Amygdala (tissue), 56 donors: ENCODE results near the gene MAPK8IP3.
A peak's percentile ranks its signal among the peaks of the same experiment; 100 is the strongest.
"Not testable (repeated sequence)": the region's sequence is repeated elsewhere in the genome, so short reads cannot be mapped to it uniquely, and the experiment has no call there.

Source experiments
- DNase-seq, 56 donors: peaks; one replicate each; lab custom pipeline; 2025; lab: John Stamatoyannopoulos, UW

Gene MAPK8IP3

DNA sequence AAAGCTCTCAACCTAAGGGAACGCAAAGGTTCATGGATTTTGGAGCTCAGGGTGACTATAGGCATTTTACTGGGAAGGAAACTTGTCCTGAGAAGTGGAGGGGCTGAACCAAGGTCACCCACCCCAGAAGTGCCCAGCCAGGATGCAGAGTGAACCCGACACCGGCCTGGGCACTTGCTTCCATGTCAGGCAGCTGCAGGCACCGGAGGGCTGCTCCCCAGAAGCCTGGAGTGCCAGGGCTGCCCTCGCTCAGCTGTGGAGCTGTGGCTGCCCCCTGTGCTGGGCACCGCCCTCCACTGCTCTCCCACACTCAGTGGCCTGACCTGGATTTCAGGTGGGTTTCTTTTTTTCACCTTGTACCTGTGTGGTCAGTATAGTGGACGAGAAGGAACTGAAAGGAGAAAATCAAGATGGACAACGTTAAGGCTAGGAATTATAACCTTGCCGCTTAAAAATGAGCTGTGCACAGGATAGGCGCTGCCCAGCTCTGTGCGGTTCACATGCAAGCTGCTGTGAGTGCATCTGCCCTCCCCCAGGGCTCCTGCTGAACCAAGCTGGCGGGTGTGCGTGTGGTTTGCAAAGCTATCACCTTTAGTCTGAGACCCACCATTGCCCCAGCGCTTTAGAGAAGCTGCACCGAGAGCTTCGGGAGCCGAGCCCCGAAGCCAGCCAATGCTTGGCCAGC lies 2.2 kb downstream of the MAPK8IP3 start:
- no peak for DNase-seq

DNA sequence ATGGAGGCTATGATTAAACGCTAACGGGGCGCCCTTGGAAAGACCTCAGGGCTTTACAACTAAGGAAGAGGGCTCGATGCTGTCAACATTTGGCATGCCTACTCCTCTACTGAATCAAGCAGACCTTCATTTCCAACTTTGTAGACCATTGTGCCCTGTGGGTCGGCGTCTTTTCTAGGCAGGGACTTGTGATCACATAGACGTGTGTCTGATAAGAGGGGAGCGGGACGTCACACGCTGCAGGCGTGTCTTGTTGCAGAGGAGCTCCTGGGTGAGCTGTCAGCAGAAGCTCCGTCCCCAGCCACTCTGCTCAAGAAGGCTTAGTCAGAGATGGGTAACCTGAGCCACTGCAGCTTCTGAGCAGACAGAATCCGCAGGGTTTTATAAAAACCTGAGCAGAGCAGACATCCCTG lies 2.8 kb downstream of the MAPK8IP3 start:
- peak in 5 of 56 donors; percentile 4 to 38 (median 22) for DNase-seq

DNA sequence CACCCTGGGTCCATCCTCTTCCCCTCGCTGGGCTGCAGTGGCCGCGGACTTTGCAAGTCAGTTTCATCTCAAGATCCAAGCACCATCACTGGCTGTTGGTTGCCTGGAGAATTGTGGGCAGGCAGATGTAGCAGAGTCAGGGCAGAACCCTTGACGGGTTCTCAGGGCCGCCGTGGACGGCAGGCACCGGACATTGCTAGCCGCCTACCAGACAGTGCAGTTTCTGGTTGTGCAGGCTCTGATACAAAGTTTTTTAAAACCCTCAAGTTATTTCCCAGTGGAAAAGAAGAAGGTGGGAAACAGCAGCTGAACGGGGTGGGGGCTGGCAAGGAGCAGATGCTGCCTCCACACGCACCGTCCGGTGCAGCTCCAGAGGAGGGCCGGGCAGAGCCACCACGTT lies 3.4 kb downstream of the MAPK8IP3 start:
- DNase-seq: peak in 1 of 56 donors; percentile 6

DNA sequence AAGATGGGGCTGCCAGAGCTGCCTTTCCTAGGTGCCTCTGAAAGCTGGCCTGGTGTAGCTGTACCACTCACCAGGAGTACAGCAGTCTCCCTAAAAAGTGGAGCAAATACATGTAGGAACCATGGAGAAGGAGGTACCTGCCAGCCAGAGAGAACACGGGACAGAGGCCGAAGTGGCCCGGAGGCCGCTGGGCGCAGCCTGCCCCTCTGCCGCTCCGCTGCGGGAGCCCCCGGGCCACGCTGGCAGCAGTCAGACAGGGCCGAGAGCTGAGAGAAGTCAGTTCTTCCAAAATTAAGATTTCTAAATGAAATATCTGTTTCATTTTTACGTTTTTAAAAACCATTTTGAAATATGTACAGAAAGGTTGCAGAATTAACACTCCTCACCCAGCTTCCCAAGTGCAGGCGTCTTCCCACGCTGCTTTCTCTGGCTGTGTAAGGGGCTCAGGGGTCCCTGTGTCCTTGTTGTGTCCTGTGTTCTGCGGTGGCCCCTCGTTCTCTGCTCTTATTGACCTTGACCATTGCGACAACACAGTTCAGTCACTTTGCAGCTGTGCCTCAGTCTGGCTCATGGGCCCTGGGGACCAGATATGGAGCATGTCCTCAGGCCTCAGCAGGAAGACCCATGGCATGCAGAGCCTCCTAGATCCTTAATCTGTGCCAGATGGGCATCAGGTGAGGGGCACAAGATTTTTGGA lies 5.0 kb downstream of the MAPK8IP3 start:
- no peak for DNase-seq

DNA sequence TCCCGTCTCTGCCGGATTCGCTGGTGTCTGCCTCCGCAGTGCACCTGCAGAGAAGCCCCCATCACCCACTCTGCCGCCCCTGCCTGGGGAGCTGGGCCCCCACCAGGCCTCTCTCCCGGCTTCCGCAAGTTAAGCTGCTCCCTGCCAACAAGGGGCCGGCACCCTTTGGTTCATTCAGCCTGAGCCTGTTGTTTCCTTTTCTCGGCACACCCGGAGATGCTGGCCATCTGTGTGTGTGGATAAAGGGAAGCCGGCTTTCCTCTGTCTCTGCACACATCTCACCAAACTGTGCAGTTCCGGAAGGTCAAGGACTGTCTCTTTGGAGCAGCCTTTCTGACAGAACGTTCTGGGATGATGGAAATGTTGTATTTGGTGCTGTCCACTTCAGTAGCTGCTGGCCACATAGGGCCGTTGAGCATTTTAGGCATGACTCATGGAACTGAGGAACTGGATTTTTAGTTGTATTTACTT lies 6.8 kb downstream of the MAPK8IP3 start:
- peak in 2 of 56 donors; percentile 17 to 18 for DNase-seq

DNA sequence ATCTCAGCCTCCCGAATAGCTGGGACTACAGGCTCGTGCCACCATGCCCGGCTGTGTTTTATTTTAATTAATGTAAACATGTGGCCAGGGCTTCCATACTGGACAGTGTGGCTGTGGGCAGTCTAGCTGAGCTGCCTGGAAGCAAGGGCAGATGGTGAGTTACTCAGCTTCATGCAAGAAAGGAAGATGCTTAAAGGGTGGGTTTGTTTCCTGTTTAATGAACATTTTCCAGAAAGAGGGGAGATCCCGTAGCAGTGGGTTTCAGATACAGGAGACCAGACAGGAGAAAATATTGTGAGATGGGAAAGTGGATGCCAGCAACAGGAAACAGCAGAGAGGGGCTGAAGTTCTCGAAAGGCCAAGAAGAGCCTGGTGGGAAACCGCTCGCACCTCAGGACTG lies 7.3 kb downstream of the MAPK8IP3 start:
- DNase-seq: no peak

DNA sequence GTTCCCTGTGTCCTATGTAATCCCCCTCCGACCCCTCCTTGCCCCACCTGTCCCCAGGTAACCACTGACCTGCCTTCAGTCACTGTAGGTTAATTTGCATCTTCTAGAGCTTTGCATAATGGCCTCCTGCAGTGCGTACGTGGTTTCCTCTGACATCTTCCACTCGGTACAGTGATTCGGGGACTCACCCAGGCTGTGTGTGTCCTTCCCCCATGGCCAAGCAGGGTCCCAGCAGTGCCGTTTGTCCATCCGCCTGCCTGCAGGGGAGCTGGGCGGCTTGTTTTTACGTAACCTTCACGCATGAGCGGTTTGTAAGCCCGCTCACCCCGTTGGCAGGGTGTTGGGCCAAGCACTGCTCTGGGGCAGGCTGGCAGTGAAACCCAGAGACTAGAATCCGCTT lies 7.9 kb downstream of the MAPK8IP3 start:
- peak in 14 of 56 donors; percentile 6 to 55 (median 24) for DNase-seq

DNA sequence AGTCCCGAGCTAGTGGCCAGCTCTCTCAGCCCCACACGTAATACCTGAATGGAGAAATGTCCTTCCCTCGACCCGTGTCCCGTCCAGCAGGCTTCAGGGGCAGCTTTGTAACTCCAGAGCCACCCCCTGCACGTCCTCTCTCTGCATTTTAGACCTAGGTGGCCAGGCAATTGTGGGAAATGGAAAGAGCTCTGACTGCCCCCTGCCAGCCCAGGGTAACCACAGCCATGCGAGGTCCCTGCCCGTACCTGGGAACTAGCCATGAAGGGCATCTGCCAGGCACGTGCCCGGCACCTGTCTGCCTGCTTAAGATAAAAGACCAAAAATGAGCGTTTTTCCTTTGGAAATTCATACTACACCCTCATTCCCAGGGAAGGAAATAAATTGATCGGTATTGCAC lies 9.2 kb downstream of the MAPK8IP3 start:
- no peak for DNase-seq

DNA sequence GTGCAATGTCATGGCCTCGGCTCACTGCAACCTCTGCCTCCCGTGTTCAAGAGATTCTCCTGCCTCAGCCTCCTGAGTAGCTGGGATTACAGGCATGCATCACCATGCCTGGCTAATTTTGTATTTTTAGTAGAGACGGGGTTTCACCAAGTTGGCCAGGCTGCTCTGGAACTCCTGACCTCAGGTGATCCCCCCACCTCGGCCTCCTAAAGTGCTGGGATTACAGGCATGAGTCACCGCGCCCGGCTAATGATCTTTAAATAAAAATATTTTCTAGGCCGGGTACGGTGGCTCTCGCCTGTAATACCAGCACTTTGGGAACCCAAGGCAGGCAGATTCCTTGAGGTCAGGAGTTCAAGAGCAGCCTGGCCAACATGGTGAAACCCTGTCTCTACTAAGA lies 12.2 kb downstream of the MAPK8IP3 start:
- DNase-seq: not testable (repeated sequence)

DNA sequence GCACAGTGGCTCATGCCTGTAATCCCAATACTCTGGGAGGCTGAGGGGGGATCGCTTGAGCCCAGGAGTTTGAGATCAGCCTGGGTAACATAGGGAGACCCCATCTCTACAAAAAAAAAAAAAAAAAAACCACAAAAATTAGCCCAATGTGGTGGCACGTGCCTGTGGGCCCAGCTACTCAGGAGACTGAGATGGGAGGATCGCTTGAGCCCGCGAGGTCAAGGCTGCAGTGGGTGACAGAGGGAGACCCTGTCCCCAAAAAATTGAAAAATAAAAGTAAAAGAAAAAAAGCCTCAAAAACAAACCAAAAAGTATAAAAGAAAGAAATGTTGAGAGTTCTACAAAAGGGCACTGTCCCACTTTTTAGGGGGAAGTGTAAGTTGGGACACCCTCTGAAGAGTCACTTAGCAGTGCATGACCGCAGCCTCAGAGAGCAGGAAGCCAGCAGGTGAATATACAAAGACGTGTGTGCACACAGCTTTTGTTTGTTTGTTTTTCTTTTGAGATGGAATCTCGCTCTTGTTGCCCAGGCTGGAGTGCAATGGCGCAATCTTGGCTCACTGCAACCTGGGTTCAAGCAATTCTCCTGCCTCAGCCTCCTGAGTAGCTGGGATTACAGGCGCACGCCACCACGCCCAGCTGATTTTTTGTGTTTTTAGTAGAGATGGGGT lies 13.7 kb downstream of the MAPK8IP3 start:
- DNase-seq: not testable (repeated sequence)

DNA sequence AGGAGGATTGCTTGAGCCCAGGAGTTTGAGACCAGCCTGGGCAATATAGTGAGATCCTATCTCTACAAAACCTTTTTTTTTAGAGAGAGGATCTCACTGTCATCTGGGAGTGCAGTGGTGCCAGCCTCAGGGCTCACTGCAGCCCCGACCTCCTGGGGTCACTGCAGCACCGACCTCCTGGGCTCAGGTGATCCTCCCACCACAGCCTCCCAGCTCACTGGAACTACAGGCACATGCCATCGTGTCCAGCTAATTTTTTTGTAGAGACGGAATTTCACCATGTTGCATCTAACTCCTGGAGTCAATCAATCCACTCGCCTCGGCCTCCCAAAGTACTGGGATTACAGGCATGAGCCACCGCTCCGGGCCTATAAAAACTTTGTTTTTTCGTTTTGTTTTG lies 15.4 kb downstream of the MAPK8IP3 start:
- no peak for DNase-seq

DNA sequence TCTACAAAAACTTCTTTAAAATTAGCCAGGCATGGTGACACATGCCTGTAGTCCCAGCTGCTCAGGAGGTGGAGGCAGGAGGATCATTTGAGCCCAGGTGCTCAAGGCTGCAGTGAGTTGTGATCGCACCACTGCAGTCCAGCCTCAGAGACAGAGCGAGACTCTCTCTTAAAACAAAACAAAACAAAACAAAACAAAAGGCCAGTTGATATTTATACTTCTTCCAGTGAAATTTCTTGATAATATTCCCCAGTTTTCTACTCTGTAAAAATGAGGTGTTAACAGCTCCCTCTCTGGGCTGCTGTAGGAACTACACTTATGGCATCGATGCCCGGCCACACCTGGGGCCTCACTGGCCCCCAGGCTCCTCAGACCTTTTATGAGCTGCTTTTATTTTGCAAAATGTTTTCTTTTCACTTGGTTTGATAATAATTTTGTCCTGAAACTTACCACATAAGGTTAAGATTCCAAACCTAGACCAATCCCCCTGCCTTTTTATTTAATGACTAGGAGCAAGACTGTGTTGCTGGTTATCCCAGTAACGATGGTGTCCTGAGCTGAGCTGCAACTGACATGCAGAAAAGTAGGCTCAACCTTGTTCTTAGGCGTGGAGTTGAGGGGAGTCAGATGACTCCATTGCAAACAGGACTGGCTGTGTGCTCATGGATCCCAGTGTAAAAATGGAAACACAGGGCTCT lies 17.6 kb downstream of the MAPK8IP3 start:
- peak in 20 of 56 donors; percentile 3 to 73 (median 26) for DNase-seq

DNA sequence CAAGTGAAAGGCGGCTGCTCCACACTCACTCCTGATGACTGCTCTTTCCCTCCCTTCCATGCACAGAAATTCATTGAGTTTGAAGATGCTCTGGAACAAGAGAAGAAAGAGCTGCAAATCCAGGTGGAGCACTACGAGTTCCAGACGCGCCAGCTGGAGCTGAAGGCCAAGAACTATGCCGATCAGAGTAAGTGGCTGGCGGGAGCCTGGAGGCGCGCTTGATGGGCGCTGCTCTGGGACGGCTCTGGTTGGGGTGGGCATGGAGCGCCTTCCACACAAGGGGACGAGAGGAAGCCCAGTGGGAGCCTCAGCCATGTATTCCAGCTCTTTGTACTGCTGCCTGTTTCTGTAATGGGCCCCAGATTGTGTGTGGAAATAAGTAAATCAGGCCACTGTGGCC lies 18.5 kb downstream of the MAPK8IP3 start:
- no peak for DNase-seq

DNA sequence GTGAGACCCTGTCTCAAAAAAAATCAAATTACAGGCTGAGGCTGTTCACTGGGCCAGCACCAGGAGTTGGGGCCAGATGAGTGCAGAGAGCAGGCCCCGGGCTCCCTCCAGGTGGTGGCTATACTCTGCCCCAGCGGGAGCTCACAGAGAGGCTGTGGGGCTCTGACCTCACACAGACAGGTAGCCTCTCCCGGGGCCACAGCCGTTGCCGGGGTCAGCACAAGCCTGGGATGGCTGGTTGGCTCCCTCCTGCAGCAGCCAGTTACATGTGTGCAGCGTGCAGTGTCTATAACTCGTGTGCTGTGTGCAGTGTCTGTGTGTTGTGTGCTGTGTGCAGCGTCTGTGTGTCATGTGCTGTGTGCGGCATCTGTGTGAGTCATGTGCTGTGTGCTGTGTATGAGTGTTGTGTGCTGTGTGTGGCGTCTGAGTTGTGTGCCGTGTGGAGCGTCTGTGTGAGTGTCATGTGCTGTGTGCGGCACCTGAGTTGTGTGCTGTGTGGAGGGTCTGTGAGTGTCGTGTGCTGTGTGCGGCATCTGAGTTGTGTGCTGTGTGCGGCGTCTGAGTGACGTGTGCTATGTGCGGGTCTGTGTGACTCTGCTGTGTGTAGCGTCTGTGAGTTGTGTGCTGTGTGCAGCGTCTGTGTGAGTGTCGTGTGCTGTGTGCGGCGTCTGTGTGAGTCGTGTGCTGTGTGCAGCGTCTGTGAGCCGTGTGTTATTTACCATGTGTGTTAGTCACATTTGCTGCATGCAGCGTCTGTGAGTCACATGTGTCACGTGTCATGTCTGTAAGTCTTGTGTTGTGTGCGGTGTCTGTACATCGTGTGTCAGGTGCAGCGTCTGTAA lies 20.9 kb downstream of the MAPK8IP3 start:
- DNase-seq: no peak

DNA sequence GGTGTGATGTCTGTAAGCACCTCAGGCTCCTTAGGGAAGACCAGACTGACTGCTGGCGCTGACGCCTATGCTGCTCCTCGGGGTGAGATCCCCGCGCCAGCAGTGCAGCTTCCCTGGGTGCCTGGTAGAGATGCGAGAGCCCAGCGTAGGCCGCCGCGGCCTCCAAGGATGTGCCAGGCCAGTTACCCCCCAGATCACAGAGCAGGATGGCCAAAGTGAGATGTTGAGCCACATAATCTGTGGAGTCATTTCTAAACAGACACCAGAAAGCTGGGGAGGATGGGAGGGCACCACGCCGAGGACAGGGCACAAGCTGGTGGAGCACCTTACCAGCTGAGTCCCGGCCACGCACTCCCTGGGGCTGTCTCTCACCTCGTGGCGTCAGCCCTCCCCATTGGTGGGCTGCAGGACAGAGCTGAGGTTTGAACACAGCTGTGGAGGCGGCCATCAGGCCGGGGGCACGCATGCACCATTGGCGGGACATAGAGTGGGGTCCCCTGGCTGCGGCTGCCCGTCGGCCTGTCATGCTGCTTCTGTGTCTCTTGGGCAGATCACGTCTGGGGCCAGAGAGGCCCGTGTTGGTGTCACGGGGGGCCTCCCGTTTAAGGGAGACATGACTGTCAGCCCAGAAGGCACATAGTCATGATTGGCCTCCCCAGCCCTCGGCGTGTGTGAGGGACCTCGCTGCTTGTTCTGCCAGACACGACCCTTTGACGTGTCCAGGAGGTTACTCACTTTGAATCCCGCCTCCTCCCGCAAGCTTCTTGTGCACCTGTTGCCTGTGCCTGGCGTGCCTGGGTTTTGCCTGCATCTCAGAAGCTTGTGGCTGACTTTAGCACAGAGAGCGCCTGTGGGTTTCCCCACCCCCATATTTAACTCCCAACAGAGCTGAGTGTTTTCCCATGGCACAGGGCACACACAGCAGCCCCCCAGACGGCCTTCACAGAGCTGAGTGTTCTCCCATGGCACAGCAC lies 21.9 kb downstream of the MAPK8IP3 start:
- no peak for DNase-seq

DNA sequence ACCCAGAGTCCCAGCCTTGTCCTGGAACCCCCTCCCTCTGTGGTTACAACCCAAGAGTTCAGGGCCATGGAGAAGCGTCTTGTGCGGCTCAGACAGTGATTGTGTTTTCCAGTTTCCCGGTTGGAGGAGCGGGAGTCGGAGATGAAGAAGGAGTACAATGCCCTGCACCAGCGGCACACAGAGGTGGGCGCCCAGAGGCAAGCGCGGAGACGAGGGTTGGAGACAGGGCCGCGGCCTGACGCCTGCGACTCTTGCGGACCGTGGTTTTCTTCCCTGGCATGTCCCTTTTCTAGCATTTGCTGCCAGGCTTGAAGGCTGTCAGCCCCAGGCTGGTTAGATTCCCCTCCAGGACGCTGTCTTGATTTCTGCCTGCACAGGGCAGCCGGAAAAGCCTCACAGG lies 23.0 kb downstream of the MAPK8IP3 start:
- no peak for DNase-seq

DNA sequence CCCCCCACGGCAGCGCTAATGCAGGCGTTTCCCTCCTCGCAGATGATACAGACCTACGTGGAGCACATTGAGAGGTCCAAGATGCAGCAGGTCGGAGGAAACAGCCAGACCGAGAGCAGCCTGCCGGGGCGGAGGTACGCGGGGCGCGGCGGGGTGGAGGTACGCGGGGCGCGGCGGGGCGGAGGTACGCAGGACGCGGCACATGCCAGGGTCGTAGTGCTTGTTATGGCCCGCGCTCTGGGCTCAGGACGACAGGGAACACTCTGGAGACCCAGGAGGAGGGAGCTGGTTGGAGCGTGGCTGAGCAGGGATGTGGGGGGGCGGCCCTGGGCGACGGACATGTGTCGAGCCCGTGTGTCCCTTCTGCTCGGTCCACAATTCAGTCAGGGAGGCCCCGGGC lies 23.4 kb downstream of the MAPK8IP3 start:
- no peak for DNase-seq

DNA sequence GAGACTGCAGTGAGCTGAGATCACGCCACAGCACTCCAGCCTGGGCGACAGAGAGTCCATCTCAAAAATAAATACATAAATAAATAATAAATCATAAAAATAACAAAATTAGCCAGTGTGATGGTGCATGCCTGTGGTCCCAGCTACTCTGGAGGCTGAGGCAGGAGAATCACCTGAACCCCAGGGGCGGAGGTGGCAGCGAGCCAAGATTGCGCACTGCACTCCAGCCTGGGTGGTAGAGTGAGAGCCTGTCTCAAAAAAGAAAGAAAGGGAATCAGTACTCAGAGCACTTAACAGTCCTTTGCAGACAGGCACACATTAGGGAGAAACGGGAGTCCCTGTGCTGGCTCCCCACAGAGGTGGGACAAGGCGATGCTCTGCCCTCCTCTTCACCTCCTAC lies 25.1 kb downstream of the MAPK8IP3 start:
- DNase-seq: no peak

DNA sequence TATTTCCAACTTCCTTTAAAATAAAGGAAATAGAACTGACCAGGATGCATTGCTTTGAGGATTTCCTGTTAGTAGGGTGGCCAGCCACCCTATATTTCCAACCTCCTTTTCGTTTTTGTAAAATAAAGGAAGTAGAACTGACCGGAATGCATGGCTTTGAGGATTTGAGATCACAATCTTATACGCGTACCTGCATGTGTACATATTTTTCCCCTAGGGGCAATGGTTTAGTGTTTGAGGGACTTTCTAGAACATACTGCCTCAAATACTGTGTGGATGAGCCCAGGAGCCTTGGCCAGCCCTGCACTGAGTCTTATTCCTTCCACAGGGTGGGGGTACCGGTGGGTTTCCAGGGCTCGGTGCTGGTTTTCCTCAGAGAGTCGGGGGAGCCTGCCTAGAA lies 25.6 kb downstream of the MAPK8IP3 start:
- DNase-seq: no peak
